Measurements from ENCODE around the gene OSGIN1. TPM values are rescaled to one million over a fixed set of nuclear protein-coding genes. Genes with fewer than 3 reads are reported as not detected.

Gene OSGIN1
- total RNA-seq, 1 donor from 2014 or later: 19.0 TPM

- Histone ChIP-seq H3K9me3 (no peaks in the 10 kb centered on the region), H3K4me1 (peaks cover 5% of the 10 kb centered on the region), H3K27me3 (no peaks in the 10 kb centered on the region), H3K27ac (no peak overlapping the region), H3K4me3 (no peak overlapping the region), H3K36me3 (peaks cover 63% of the 10 kb centered on the region)
- DNase-seq: no peak
- TF ChIP-seq CTCF (IDR thresholded peaks at IDR 0.05): no peak
- ATAC-seq: no peak
- intact Hi-C loops (cut with DNase I): no loop called here
Measured at GRCh38 chr16:83908798-83909197, 44.2 kb upstream of the OSGIN1 start.

GRCh38 chr16:83911290-83911689 lies 41.8 kb upstream of the OSGIN1 start:
- DNase-seq (no peak), ATAC-seq (no peak)
- Histone ChIP-seq H3K36me3 (peaks cover 85% of the 10 kb centered on the region), H3K27me3 (no peaks in the 10 kb centered on the region), H3K4me1 (peaks cover 5% of the 10 kb centered on the region), H3K9me3 (no peaks in the 10 kb centered on the region), H3K4me3 (no peak overlapping the region), H3K27ac (no peak overlapping the region)
- no peak for TF ChIP-seq CTCF (IDR thresholded peaks at IDR 0.05)
- intact Hi-C loops (cut with DNase I): no loop called here

- intact Hi-C loops (cut with DNase I): no loop called here
- peak; percentile 36 for ATAC-seq
- no peak for DNase-seq
- Histone ChIP-seq H3K9me3 (no peaks in the 10 kb centered on the region), H3K36me3 (peaks cover 84% of the 10 kb centered on the region), H3K27me3 (no peaks in the 10 kb centered on the region), H3K4me1 (peaks cover 5% of the 10 kb centered on the region), H3K27ac (peak overlapping the region; percentile 59), H3K4me3 (no peak overlapping the region)
- no peak for TF ChIP-seq CTCF (IDR thresholded peaks at IDR 0.05)
Measured at GRCh38 chr16:83912519-83913244, 40.4 kb upstream of the OSGIN1 start.

- Histone ChIP-seq H3K4me1 (peaks cover 5% of the 10 kb centered on the region), H3K27ac (peak overlapping the region; percentile 59), H3K27me3 (no peaks in the 10 kb centered on the region), H3K4me3 (no peak overlapping the region), H3K36me3 (peaks cover 84% of the 10 kb centered on the region), H3K9me3 (no peaks in the 10 kb centered on the region)
- DNase-seq: no peak
- TF ChIP-seq CTCF (IDR thresholded peaks at IDR 0.05): no peak
- ATAC-seq: peak; percentile 75
- intact Hi-C loops (cut with DNase I): no loop called here
Measured at GRCh38 chr16:83913245-83913633, 39.8 kb upstream of the OSGIN1 start.

GRCh38 chr16:83914091-83914710 lies 38.8 kb upstream of the OSGIN1 start:
- intact Hi-C loops (cut with DNase I): no loop called here
- ATAC-seq (no peak), DNase-seq (no peak)
- H3K27ac ChIP-seq: no peak overlapping the region
- H3K4me3 ChIP-seq: no peak overlapping the region
- H3K27me3 ChIP-seq: no peaks in the 10 kb centered on the region
- no peaks in the 10 kb centered on the region for H3K9me3 ChIP-seq
- peaks cover 5% of the 10 kb centered on the region for H3K4me1 ChIP-seq
- peaks cover 84% of the 10 kb centered on the region for H3K36me3 ChIP-seq
- TF ChIP-seq CTCF (IDR thresholded peaks at IDR 0.05): no peak

Data from upper lobe of right lung (tissue), 1 donor.